ENCODE measurements around the gene AUTS2. TPM values are rescaled to one million over a fixed set of nuclear protein-coding genes. Genes with fewer than 3 reads are reported as not detected.

AUTS2 gene
- total and polyA plus RNA-seq, 5 donors: 7.0 to 15.4 (median 10.6) TPM

DNA sequence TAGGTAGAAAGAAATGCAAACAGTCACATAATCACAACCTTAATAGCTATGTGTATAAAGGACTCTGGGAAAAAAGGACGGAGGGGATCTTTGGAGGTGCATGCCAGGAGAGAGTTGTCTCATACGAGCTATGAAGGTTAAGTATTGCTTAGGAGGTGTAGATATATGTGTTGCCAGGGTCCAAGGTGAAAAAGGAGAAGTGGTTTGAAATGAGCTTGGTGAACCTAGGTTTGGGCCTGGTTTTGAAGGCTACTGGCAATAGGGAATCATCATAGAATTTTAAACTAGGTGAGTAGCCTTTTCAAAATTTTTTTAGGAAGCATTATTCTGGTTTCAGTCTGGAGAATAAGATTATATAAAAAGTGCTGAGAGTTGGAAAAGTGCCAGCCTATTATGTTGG lies 336.8 kb downstream of the AUTS2 start:
- no peaks in the 10 kb centered on the region for H3K4me1 ChIP-seq (ENCODE audit: control insufficient read depth, insufficient read depth, low read length)
- H3K9me3 ChIP-seq (ENCODE audit: control insufficient read depth, low read length): no peaks in the 10 kb centered on the region
- intact Hi-C loops (cut with DNase I): no loop called here
- no peak overlapping the region for H3K27ac ChIP-seq (ENCODE audit: low read length)
- 79% methylated on average over 2 of the region's 2 CpGs for WGBS
- ATAC-seq (no peak), DNase-seq (no peak)
- H3K27me3 ChIP-seq (ENCODE audit: control insufficient read depth, insufficient read depth): no peaks in the 10 kb centered on the region
- H3K4me3 ChIP-seq (ENCODE audit: low read length): no peak overlapping the region

DNA sequence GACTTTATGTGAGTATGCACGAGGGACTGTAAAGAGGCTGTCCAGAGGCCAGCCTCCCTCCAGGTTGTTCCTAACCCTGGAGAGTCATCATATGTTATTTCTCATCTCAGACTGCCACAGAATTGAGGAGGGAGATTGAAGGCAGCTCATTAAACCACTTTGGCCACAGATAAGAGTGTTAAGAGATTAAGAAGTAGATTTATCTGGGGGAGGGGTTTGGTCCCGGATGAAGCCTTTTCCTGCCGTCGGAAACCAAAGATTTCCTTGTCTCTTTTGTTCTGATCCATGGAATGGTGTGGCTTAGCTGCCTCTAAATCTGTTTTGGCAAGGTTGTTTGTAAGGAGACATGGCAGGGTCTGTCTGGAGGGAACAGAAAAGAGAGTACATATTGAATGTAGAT lies 338.8 kb downstream of the AUTS2 start:
- Histone ChIP-seq H3K9me3 (ENCODE audit: control insufficient read depth, low read length) (no peaks in the 10 kb centered on the region), H3K4me3 (ENCODE audit: low read length) (no peak overlapping the region), H3K27ac (ENCODE audit: low read length) (no peak overlapping the region), H3K27me3 (ENCODE audit: control insufficient read depth, insufficient read depth) (no peaks in the 10 kb centered on the region), H3K4me1 (ENCODE audit: control insufficient read depth, insufficient read depth, low read length) (no peaks in the 10 kb centered on the region)
- no peak for ATAC-seq
- DNase-seq: no peak
- intact Hi-C loops (cut with DNase I): no loop called here
- 58% methylated on average over 4 of the region's 4 CpGs for WGBS

DNA sequence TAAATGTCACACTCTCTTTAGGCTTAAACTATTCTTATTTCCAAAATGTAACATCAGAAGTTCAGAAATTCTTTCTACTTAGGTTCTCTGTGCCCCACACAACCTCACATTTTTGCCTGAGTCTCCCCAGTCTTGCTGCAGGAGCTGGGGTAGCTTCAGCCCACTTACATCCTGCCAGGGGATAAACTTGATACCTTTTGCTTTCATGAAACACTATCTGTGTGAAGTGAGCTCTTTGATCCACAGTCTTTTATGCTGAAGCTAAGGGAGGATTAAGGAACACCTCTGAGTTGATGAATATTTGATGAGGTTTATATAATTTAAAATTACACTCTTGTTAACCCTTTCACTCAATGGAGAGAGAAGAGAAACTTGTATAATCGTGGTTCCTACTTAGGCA lies 341.0 kb downstream of the AUTS2 start:
- WGBS: 88% methylated on average over 1 of the region's 1 CpG
- no peaks in the 10 kb centered on the region for H3K9me3 ChIP-seq (ENCODE audit: control insufficient read depth, low read length)
- DNase-seq (no peak), ATAC-seq (no peak)
- no peak overlapping the region for H3K27ac ChIP-seq (ENCODE audit: low read length)
- H3K4me1 ChIP-seq (ENCODE audit: control insufficient read depth, insufficient read depth, low read length): no peaks in the 10 kb centered on the region
- H3K4me3 ChIP-seq (ENCODE audit: low read length): no peak overlapping the region
- intact Hi-C loops (cut with DNase I): no loop called here
- no peaks in the 10 kb centered on the region for H3K27me3 ChIP-seq (ENCODE audit: control insufficient read depth, insufficient read depth)

DNA sequence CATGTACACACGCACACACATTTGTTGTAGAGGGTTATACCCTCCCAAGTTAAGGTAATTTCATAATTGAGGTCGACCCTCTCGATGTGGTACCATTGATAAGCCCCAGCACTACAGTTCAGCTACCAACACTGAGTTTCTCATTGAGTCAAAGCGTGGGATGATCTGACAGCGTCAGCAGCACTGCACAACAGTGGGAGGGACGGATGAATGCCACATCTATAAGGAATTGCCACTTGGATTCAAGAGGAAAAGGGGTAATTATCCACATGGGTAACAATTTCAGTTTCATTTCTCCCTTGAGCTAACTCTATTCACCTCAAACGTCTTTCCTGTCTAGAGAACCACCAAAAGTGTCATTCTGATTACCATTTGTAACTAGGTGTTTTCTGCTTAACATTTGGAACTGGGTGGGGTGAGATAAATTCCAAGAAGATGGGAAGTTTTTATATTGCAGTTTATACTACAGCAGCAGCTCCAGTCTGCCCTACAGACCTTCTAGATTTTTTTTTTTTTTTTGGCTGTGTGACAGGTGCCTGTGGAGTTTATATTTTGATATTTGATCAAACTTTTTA lies 342.9 kb downstream of the AUTS2 start:
- 84% methylated on average over 7 of the region's 7 CpGs for WGBS
- Histone ChIP-seq H3K4me3 (ENCODE audit: low read length) (no peak overlapping the region), H3K4me1 (ENCODE audit: control insufficient read depth, insufficient read depth, low read length) (no peaks in the 10 kb centered on the region), H3K27me3 (ENCODE audit: control insufficient read depth, insufficient read depth) (no peaks in the 10 kb centered on the region), H3K9me3 (ENCODE audit: control insufficient read depth, low read length) (no peaks in the 10 kb centered on the region), H3K27ac (ENCODE audit: low read length) (no peak overlapping the region)
- intact Hi-C loops (cut with DNase I): no loop called here
- ATAC-seq (no peak), DNase-seq (no peak)

DNA sequence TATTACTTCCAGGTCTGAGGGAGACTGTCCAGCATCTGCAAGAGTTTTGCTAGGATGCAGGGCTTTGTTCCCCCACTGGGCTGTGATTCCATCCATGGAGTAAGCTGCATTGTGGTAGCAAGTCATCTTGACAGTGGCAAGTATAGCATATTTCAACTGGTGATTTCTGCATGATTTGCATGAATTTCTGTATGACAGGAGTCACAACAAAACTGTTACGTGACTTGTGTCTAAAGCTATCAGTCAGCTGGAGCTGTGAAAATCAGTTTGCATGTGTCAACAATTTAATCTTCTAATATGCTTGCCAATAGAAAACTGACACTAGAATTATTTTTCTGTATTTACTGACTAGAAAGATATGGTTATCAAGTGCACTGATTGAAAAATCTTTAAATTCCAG lies 344.3 kb downstream of the AUTS2 start:
- DNase-seq (no peak), ATAC-seq (no peak)
- no peak overlapping the region for H3K4me3 ChIP-seq (ENCODE audit: low read length)
- no peaks in the 10 kb centered on the region for H3K4me1 ChIP-seq (ENCODE audit: control insufficient read depth, insufficient read depth, low read length)
- intact Hi-C loops (cut with DNase I): no loop called here
- no peaks in the 10 kb centered on the region for H3K9me3 ChIP-seq (ENCODE audit: control insufficient read depth, low read length)
- H3K27ac ChIP-seq (ENCODE audit: low read length): no peak overlapping the region
- 74% methylated on average over 1 of the region's 1 CpG for WGBS
- H3K27me3 ChIP-seq (ENCODE audit: control insufficient read depth, insufficient read depth): no peaks in the 10 kb centered on the region

DNA sequence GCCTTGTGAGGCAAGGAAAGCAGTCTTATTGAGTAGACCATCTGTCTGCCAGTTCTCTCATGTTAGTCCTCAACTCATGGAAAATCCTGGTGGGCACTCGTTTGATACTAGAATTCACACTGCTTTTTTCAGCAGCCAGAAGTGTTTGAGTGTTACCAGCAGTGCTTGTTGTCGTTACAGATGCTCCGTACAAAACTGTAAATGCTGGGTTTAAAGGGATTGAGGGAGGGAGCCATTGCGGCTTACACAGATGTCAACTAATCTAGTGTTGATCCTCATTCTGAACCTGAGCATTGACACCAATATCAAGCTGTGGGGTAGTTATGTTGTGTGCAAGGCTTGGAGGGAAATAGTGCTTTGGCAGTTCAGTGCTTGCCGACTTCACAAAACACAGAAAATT lies 348.6 kb downstream of the AUTS2 start:
- no peak overlapping the region for H3K4me3 ChIP-seq (ENCODE audit: low read length)
- intact Hi-C loops (cut with DNase I): no loop called here
- H3K27ac ChIP-seq (ENCODE audit: low read length): no peak overlapping the region
- H3K4me1 ChIP-seq (ENCODE audit: control insufficient read depth, insufficient read depth, low read length): no peaks in the 10 kb centered on the region
- ATAC-seq (no peak), DNase-seq (no peak)
- 94% methylated on average over 5 of the region's 5 CpGs for WGBS
- no peaks in the 10 kb centered on the region for H3K9me3 ChIP-seq (ENCODE audit: control insufficient read depth, low read length)
- no peaks in the 10 kb centered on the region for H3K27me3 ChIP-seq (ENCODE audit: control insufficient read depth, insufficient read depth)

DNA sequence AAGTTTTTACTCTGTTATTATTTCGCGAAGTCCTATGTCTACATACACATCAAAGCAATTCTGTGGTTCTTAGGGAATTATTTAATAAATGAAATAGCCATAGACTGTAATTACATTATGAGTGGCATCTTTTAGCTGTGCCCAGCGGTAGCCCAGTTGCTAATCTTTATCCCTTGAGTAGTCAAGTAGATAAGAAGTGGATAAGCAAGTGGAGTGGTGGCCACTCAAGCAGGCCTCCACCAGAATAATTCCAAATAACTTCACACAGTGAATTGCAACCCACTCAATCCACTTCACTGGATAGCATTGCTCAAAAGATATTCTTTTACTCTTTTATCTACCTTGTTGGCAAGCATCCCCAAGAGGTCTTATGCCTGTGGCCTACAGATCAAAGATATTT lies 349.7 kb downstream of the AUTS2 start:
- DNase-seq: no peak
- ATAC-seq: no peak
- 87% methylated on average over 3 of the region's 3 CpGs for WGBS
- Histone ChIP-seq H3K4me3 (ENCODE audit: low read length) (no peak overlapping the region), H3K27ac (ENCODE audit: low read length) (no peak overlapping the region), H3K9me3 (ENCODE audit: control insufficient read depth, low read length) (no peaks in the 10 kb centered on the region), H3K27me3 (ENCODE audit: control insufficient read depth, insufficient read depth) (no peaks in the 10 kb centered on the region), H3K4me1 (ENCODE audit: control insufficient read depth, insufficient read depth, low read length) (no peaks in the 10 kb centered on the region)
- intact Hi-C loops (cut with DNase I): no loop called here

DNA sequence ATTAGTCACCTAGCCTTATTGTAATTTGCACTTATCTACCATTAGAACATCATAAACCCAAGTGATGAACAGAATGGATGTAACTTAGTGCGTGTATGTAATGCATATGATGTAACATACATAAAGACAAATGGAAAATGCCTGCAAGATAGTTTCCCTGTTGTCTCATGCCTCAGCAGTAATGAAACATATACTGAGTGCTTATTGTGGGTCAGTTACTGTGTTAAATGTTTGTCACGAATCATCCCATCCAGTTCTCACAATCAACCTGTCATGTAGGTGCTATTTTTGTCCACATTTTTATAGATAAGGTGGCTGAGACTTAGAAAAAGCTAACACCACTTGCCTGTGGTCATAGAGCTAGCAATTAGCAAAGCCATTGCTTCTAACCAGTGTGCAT lies 350.8 kb downstream of the AUTS2 start:
- no peak for DNase-seq
- intact Hi-C loops (cut with DNase I): no loop called here
- no peak overlapping the region for H3K27ac ChIP-seq (ENCODE audit: low read length)
- H3K4me3 ChIP-seq (ENCODE audit: low read length): no peak overlapping the region
- 65% methylated on average over 2 of the region's 2 CpGs for WGBS
- H3K27me3 ChIP-seq (ENCODE audit: control insufficient read depth, insufficient read depth): no peaks in the 10 kb centered on the region
- H3K4me1 ChIP-seq (ENCODE audit: control insufficient read depth, insufficient read depth, low read length): no peaks in the 10 kb centered on the region
- H3K9me3 ChIP-seq (ENCODE audit: control insufficient read depth, low read length): no peaks in the 10 kb centered on the region
- ATAC-seq: peak in 1 of 2 donors; percentile 33

DNA sequence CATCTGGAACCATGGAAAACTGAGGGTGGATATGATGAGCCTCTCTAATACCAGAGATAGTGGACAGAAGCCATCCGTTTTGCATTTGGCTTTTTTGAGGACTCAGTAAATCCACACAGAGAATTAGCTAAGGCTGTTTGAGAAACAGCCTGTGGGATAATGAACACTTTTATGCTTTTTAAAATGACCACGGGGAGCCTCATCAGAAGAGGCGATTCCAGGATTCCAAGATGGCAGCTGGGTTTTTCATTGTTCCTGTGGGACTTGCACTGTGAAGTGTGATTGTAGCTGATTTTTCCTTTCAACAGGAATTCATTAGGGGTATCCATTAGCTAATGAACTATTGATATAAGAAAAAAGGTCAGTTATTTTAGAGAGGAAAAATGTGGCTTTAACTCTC lies 353.2 kb downstream of the AUTS2 start:
- Histone ChIP-seq H3K4me3 (ENCODE audit: low read length) (no peak overlapping the region), H3K9me3 (ENCODE audit: control insufficient read depth, low read length) (no peaks in the 10 kb centered on the region), H3K4me1 (ENCODE audit: control insufficient read depth, insufficient read depth, low read length) (no peaks in the 10 kb centered on the region), H3K27ac (ENCODE audit: low read length) (no peak overlapping the region), H3K27me3 (ENCODE audit: control insufficient read depth, insufficient read depth) (no peaks in the 10 kb centered on the region)
- DNase-seq: no peak
- WGBS: 95% methylated on average over 3 of the region's 3 CpGs
- no peak for ATAC-seq
- intact Hi-C loops (cut with DNase I): loop anchor here in 1 of 4 donors (10.0 kb wide), 1 partner anchor 63 kb away; no protein-coding TSS in a partner anchor

DNA sequence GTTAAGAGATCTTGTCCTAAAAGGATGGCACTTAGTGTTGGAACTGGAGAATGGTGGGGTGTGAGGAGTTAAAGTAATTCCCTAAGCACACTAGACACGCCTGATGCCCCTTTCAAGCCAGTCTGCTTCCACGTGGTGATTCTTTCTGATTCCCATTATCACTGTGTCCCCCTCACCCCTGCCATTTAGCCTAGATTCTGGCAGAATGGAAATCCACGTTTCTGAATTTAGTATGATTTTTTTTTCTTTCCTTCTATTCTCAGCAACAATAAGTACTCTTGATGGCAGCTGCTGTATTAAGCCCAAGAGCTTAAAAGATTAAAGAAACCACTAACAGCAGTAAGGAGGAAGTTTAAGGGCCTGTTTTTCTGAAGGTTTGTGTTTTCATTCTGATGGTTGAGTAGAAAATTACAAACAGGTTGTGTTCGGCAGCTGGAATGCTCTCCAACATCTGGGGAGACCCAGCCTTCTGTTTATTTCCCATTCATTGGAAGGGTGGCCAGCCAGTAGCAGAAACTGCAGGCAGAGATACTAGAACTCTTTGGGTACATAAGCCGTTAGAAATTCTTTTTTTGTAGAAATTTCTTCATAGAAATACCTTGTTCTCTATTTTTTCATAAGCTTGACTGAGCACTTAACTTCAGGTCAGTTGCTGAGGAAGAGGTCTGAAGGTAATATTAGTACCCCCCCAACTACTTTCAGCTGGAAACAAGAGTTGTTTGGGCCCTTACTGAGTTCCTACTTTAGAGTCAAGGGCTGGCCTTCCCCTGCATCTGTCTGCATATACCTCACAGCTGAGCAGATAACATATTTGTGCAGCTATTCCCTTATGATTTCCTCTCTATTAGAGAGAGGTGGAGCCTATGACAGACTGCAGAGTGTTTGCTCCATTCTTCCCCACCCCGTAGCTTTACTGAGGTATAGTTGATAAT lies 355.1 kb downstream of the AUTS2 start:
- Histone ChIP-seq H3K4me3 (ENCODE audit: low read length) (no peak overlapping the region), H3K9me3 (ENCODE audit: control insufficient read depth, low read length) (no peaks in the 10 kb centered on the region), H3K27me3 (ENCODE audit: control insufficient read depth, insufficient read depth) (no peaks in the 10 kb centered on the region), H3K27ac (ENCODE audit: low read length) (no peak overlapping the region), H3K4me1 (ENCODE audit: control insufficient read depth, insufficient read depth, low read length) (peaks cover 4% of the 10 kb centered on the region)
- 34% methylated on average over 6 of the region's 6 CpGs for WGBS
- intact Hi-C loops (cut with DNase I): loop anchor here in 1 of 4 donors (10.0 kb wide), 1 partner anchor 61 kb away; no protein-coding TSS in a partner anchor
- DNase-seq (no peak), ATAC-seq (peak in 1 of 2 donors; percentile 15)

DNA sequence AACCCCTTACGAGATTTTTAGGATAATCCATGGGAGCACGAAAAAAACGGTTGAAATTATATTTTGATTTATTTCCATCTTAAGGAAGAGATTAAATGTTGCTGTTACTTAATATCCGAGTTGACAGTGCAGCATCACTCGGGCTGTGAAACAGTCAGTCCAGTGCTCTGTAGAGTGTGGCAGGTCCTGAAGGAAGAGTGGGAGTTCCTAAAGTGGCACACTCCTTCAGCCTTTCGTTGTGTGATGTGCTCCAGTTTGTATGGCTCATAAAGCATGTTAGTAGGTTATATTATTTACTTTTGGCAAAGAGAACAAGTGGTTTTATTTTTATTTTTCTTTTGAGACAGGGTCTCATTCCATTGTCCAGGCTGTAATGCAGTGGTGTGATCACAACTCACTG lies 358.3 kb downstream of the AUTS2 start:
- 95% methylated on average over 6 of the region's 6 CpGs for WGBS
- no peak overlapping the region for H3K4me3 ChIP-seq (ENCODE audit: low read length)
- intact Hi-C loops (cut with DNase I): loop anchor here in 1 of 4 donors (10.0 kb wide), 1 partner anchor 58 kb away; no protein-coding TSS in a partner anchor
- no peak overlapping the region for H3K27ac ChIP-seq (ENCODE audit: low read length)
- DNase-seq (no peak), ATAC-seq (no peak)
- peaks cover 9% of the 10 kb centered on the region for H3K4me1 ChIP-seq (ENCODE audit: control insufficient read depth, insufficient read depth, low read length)
- no peaks in the 10 kb centered on the region for H3K27me3 ChIP-seq (ENCODE audit: control insufficient read depth, insufficient read depth)
- H3K9me3 ChIP-seq (ENCODE audit: control insufficient read depth, low read length): no peaks in the 10 kb centered on the region

Data from right cardiac atrium (tissue), 5 donors.